Measurements from ENCODE around the gene CMIP. TPM values are rescaled to one million over a fixed set of nuclear protein-coding genes. Genes with fewer than 3 reads are reported as not detected.

CMIP gene
- total RNA-seq, 1 experiment from 2014 or later = 48.2 TPM

DNA sequence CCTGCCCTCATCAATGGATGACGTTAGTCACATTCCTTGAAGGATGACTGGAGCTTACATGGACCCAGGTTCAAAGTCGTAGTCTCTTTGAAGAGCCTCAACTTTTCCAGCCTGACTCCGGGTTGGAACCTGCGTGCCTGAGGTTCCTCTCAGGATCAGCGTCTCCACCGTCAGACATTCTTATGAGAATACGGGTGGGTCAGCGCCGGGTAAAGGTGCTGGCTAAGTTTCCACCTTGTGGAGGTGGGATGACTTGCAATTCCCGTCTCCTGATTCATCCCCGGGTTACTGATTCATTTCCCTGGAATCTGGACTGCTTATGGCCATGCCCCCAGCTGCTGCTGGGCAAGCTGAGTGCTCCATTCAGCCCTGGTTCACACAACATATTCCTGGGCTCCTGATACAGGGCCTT is 38.9 kb upstream of the CMIP start:
- Histone ChIP-seq H4K8ac (replicated peaks; ENCODE audit: insufficient read length, low read depth, low read length) (no peak overlapping the region), H3T11ph (ENCODE audit: low read length) (no peak overlapping the region), H3K56ac (ENCODE audit: insufficient read length, low read depth, low read length) (no peak overlapping the region), H4K20me1 (ENCODE audit: control insufficient read depth, insufficient read depth, insufficient read length) (no peaks in the 10 kb centered on the region), H2BK5ac (ENCODE audit: insufficient read length, low read length) (no peak overlapping the region), H2AFZ (ENCODE audit: low read length) (no peak overlapping the region), H2BK20ac (ENCODE audit: low read depth, low read length, poor library complexity, severe bottlenecking) (no peak overlapping the region), H3K9me3 (ENCODE audit: control insufficient read depth, low read depth, low read length) (no peaks in the 10 kb centered on the region), H3K79me1 (ENCODE audit: insufficient read depth, low read depth, low read length, poor library complexity, severe bottlenecking) (no peaks in the 10 kb centered on the region), H3K23ac (ENCODE audit: insufficient read length, low read depth, low read length) (no peak overlapping the region), H2BK120ac (ENCODE audit: low read depth, low read length, poor library complexity, severe bottlenecking) (no peak overlapping the region), H3K27ac (ENCODE audit: insufficient read length, low read depth, low read length) (no peak overlapping the region), H3K79me2 (ENCODE audit: insufficient read depth, low read length) (no peaks in the 10 kb centered on the region), H3K14ac (ENCODE audit: insufficient read depth, low read length) (no peak overlapping the region), H2BK12ac (ENCODE audit: insufficient read length, low read depth, low read length) (no peak overlapping the region), H3K4me2 (ENCODE audit: insufficient read depth, insufficient read length, low read length) (no peak overlapping the region), H3K18ac (ENCODE audit: insufficient read length, low read depth, low read length) (no peak overlapping the region), H4K5ac (ENCODE audit: insufficient read length, low read depth, low read length) (no peak overlapping the region), H3K23me2 (ENCODE audit: insufficient read length, low read depth, low read length, poor library complexity, severe bottlenecking) (peaks cover 3% of the 10 kb centered on the region), H4K91ac (ENCODE audit: insufficient read length, low read depth, low read length) (no peak overlapping the region), H3K27me3 (ENCODE audit: insufficient read depth, low read length) (no peaks in the 10 kb centered on the region), H2AK5ac (ENCODE audit: insufficient read length, low read length) (no peak overlapping the region), H3K4me1 (ENCODE audit: insufficient read depth, low read length) (no peaks in the 10 kb centered on the region), H3K4ac (ENCODE audit: low read depth, low read length) (no peak overlapping the region), H3K9ac (ENCODE audit: extremely low read depth, insufficient read length, low read length) (no peak overlapping the region), H2BK15ac (ENCODE audit: low read depth, low read length) (no peak overlapping the region)
- DNase-seq = peak; percentile 69
- TF ChIP-seq, protein P1, sequence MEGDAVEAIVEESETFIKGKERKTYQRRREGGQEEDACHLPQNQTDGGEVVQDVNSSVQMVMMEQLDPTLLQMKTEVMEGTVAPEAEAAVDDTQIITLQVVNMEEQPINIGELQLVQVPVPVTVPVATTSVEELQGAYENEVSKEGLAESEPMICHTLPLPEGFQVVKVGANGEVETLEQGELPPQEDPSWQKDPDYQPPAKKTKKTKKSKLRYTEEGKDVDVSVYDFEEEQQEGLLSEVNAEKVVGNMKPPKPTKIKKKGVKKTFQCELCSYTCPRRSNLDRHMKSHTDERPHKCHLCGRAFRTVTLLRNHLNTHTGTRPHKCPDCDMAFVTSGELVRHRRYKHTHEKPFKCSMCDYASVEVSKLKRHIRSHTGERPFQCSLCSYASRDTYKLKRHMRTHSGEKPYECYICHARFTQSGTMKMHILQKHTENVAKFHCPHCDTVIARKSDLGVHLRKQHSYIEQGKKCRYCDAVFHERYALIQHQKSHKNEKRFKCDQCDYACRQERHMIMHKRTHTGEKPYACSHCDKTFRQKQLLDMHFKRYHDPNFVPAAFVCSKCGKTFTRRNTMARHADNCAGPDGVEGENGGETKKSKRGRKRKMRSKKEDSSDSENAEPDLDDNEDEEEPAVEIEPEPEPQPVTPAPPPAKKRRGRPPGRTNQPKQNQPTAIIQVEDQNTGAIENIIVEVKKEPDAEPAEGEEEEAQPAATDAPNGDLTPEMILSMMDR (conservative IDR thresholded peaks at IDR 0.05) = peak; percentile 52; the same call in 2 of the 3 replicates
- no peak overlapping the region; a peak in 1 of 7 replicates for H3K27ac Mint-ChIP-seq
- no peaks in the 10 kb centered on the region for H3K36me3 Mint-ChIP-seq (ENCODE audit: insufficient read depth in 1 of 3, low read depth in 3 of 3)
- peaks cover 21% of the 10 kb centered on the region for H3K27me3 Mint-ChIP-seq (ENCODE audit: low read depth)
- H3K9me3 Mint-ChIP-seq = peaks cover 0 to 4% of the 10 kb centered on the region in 2 experiments; a peak in 2 of 5 replicates
- H3K4me1 Mint-ChIP-seq = peaks cover 5 to 8% of the 10 kb centered on the region in 2 experiments
- no peak overlapping the region for H3K4me3 Mint-ChIP-seq
- no CpG with 5 or more reads among the region's 11 CpGs for WGBS (ENCODE audit: extremely low coverage, insufficient read length, low lambda C conversion rate)

All from H9 (cell line).